DMS114 treated with DMSO at 0.1 percent for 48 hours (cell line): Measurements from ENCODE around the gene ABCD3.
"Not testable (repeated sequence)": the region's sequence is repeated elsewhere in the genome, so short reads cannot be mapped to it uniquely, and the experiment has no call there.

Experiments used
- DNase-seq: peaks from one replicate; lab custom pipeline; 2025; ENCODE audit not compliant: unreplicated experiment; lab: John Stamatoyannopoulos, UW

Gene ABCD3

DNA sequence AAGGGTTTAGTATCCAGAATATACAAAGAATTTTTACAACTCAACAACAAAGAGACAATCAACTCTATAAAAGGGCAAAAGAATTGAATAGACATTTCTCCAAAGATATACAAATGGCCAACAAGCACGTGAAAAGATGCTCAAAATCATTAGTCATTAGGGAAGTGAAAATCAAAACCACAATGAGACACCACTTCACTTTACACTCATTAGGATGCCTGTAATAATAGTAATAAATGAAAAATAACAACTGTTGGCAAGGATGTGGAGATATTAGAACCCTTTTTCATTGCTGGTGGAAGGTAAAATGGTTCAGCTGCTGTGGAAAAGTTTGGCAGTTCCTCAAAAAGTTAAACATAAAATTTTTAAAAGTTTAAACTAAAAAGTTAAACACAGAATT, 7.0 kb upstream of the ABCD3 start:
- no peak for DNase-seq

DNA sequence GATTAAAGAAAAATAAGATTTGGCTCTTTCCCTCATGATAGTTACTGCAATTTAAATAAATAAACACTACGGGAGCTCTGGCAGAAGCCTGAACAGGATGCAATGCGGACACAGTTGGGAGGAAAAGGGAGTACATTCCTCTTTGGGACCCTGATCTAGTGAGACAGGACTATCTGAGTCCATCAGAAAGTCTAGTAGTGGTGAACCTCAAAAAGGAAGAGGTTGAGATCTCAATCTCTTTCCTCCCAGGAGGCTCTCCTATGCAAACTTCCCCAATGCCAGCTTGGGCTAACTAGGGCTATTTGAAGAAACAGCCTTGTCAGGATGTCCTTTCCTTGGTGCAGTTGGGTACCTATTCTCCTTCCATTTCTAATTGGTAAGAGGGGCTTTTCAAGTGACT, 4.9 kb upstream of the ABCD3 start:
- DNase-seq: no peak

DNA sequence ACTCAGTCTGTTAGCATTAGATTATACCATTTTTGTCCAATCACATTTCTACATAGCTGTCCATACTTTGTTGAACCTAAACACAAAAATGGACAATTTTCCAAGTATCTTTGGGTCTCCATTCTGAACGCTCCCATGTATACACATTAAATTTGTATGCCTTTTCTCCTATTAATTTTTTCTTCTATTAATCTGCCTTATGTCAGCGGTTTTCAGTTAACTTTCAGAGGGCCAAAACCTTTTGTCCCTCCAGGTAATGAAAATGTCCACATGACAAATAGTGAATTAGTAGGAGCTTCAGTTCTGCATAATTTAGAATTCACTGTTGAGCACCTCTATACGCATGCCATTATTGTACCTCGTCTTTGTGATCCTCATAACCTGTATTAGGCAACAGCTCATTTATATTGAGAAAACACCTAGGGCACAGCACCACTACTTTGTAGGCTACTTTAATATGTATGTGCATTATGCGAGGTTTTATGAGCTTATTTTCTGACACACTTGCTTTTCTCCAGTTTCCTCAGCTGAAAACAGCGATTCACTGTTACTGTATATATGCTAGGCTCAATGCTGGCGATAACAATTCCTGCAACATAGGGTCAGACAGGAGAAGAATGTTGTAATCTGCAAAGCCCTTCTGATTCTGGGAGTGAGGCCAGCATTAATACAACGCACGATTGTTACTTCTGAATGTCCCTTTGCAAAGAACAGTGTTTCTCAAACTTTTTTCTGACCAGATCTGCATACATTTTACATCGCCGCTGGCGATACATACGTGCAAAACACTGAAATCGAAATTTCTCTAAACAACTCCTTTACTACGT, 1.1 kb upstream of the ABCD3 start:
- DNase-seq: no peak

DNA sequence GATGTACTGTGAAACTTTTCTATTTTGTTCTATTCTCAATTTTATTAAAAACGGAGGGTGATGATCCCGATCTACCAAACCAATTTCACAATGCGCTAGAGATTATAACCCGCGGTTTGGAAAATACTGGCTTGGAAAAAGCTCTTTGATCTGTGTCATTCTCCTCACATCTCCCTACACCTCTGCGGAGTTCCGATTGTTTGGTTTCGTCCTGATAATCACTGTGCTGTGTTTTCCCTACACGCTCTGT, 536 bp upstream of the ABCD3 start:
- no peak for DNase-seq

DNA sequence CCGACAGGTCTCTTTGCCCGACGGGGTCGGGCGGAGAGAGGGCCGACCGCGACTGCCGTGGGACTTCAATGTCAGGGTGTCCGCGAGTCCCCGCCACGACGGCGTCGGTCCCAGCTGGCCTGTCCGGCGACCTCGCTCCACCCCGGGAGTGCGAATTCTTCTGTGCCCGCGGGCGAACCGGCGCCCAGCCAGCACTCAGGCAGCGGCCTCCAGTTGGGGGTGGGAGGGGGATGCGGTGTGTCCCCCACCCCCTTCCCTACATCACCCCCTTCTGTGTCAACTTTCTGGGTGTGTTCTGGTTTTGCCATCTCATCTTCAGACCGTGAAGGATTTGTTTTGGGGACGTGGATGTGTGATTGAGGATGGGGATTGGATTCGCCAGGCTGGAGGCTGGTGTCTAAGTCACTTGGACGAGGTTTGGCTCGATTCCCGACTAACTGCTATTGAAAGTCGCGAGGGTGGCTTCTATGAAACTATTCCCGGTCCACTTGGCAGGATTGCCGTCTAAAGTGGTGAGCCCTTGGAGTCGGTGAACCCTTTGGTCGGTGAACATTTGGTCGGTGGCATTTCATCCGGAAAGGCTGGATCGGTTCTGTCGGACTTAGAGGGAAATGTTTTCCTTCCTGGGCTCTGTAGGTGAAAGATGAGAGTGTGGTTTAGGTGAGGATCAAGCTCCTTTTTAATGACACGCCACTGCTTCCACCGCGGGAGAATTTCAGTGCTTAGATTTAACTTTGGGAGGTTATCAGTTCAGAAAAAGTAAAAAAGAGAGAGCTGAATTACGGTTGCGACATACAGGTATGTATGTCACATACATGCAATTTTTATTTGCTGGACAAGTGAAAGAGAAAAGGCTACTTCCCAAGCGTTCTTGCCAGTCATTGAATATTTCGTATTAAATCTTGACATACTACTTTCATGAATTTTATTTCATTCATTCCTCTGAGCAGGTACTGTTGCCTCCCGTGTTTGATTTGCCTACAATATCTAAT, 771 bp downstream of the ABCD3 start:
- peak; percentile 52 for DNase-seq

DNA sequence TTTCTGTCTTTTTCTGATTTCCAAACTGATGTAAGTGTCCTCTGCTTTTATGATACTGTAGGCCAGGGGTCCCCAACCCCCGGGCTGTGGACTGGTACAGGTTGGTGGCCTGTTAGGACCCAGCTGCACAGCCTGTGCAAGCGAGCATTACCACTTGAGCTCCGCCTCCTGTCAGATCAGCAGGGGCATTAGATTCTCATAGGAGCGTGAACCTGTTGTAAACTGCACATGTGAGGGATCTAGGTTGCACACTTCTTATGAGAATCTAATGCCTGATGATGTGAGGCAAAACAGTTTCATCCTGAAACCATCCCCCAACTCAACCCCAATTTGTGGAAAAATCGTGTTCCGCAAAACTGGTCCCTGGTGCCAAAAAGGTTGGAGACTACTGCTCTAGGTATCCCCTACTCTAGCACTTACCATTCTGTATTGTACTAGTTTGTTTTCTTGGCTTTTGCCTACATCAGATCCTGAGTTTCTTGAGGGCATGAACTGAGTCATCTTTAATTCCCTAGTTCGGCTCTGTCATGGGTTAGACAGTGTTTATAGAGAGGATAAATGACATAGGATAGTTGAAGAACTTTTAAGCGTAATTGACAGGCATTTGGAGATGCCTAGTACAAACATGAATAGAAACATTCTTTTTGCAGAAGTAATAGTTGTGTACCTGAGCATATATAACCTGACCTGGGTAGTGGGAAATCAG, 4.1 kb downstream of the ABCD3 start:
- no peak for DNase-seq

DNA sequence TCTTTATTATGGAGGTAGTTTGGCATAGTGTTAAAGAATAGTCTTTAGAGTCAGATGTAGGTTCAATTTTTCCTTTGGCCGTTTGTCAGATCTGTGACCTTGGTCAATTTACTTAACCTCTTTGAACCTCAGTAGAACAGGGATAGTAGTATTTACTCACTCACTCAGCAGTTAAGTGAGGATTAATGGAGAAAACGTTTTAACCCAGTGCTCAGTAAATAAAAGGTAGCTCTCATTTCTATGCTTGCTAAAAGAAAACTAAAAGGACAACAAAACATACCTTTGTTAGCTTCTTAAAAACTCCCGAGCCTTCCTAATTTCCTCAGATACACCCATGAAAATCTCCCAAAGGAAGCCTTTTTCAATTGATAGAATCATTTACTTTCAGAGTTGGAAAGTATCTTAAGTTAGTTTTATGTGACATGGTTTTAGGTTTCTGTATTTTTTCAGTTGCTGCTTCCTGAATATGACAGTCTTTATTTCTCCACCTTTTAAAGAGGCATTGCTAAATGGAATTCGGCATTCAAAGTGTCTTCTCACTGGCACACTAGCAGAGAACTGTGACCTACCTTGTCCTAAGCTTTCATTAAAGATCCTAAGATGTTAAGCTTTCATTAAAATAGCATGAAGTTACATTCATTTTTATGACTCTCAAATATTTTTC, 7.8 kb downstream of the ABCD3 start:
- DNase-seq: no peak

DNA sequence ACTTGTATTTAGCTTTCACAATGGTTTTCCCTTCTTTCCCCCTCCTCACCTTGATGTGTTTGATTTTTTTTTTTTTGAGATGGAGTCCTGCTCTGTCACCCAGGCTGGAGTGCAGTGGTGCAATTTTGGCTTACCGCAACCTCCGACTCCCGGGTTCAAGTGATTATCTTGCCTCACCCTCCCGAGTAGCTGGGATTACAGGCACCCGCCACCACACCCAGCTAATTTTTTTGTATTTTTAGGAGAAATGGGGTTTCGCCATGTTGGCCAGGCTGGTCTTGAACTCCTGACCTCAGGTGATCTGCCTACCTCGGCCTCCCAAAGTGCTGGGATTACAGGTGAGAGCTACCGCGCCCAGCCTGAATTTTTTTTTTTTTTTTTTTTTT, 8.3 kb downstream of the ABCD3 start:
- DNase-seq: not testable (repeated sequence)

DNA sequence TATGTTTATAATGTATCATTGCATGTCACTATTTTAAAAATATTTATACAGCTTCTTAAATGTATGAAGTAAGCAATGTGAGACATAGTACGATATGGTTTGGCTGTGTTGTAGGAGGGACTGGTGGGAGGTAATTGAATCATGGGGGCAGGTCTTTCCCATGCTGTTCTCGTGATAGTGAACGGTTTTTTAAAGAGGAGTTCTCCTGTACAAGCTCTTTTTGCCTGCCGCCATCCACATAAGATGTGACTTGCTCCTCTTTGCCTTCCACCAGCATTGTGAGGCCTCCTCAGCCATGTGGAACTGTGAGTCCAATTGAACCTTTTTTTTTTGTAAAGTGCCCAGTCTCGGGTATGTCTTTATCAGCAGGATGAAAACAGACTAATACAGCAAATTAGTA, 10.3 kb downstream of the ABCD3 start:
- DNase-seq: no peak

DNA sequence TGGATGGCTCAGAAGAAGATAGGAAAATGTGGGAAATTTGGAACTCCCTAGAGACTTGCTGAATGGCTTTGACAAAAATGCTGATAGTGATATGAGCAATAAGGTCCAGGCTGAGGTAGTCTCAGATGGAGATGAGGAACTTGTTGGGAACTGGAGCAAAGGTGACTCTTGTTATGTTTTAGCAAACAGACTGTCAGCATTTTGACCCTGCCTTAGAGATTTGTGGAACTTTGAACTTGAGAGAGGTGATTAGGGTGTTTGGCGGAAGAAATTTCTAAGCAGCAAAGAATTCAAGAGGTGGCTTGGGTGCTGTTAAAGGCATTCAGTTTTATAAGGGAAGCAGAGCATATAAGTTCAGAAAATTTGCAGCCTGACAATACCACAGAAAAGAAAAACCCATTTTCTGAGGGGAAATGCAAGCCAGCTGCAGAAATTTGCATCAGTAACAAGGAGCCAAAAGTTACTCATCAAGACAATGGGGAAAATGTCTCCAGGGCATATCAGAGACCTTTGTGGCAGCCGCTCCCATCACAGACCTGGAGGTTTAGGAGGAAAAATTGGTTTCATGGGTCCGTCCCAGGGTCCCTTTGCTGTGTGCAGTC, 10.8 kb downstream of the ABCD3 start:
- not testable (repeated sequence) for DNase-seq

DNA sequence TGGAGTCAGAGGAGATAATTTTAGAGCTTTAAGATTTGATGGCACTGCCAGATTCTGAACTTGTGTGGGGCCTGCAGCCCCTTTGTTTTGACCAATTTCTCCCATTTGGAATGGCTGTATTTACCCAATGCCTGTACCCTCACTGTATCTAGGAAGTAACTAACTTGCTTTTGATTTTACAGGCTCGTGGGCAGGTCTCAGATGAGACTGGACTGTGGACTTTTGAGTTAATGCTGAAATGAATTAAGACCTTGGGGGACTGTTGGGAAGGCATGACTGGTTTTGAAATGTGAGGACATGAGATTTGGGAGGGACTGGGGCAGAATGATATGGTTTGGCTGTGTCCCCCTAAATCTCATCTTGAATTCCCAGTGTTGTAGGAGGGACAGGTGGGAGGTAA, 11.9 kb downstream of the ABCD3 start:
- not testable (repeated sequence) for DNase-seq

DNA sequence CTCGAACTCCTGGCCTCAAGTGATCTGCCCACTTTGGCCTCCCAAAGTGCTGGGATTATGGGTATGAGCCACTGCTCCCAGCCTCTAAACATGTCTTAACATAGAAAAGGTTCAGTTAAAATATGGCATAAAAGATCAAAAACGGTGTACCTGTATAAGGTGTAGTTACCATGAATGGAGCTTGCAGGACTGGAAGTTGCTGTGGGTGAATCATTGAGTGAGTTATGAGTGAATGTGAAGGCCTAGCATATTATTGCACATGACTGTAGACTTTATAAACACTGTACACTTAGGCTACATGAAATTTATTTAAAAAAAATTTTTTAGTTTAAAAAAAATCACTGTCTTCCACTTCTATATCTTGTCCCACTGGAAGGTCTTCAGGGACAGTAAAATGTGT, 15.7 kb downstream of the ABCD3 start:
- no peak for DNase-seq

DNA sequence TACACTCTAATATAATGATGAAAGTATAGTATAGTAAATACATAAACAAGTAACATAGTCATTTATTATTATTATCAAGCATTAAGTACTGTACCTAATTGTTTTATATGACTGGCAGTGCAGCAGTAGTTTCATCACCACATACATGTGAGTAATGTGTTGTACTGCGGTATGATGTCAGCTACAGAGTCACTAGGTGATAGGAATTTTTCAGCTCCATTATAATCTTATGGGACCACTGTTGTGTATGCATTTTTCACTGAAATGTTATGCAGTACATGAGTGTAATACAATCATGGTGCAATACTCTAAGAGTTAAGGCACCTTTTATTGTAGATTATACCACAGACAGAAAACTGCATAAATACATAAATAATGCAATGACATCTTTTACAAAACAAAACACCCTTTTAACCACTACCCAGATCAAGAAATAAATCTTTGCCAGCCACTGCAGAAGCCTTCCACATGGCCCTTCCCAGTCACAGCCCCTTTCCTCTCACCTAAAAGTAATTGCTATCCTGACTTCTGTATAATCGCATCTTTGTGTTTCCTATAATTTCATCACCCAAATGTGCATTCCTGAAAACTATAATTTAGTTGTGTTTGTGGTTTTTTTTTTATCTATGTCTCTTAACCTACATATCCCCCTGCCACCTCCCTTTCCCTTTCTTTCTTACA, 16.3 kb downstream of the ABCD3 start:
- DNase-seq: no peak

DNA sequence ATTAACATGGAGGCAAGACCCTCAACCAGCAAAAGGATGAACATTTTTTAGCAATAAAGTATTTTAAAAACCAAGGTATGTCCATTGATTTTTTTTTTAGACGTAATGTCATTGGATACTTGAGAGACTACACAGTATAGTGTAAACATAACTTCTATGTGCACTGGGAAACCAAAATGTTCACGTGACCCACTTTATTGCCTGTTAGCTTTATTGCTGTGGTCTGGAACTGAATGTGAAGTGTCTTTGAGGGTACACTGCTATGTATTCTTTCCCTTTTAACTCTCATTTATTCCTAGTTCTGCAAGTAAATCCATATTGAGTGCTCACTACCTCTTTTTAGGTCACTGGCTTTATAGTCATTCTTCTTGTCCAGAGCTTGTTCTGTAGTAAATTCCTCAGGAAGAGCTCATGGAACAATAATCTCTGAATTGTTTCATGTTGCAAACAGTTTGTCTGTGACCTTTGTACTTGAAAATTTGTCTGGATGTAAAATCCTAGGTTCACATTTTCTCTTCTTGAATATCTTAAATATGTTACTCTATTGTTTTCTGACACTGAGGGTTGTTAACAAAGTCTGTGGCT, 20.6 kb downstream of the ABCD3 start:
- DNase-seq: no peak

DNA sequence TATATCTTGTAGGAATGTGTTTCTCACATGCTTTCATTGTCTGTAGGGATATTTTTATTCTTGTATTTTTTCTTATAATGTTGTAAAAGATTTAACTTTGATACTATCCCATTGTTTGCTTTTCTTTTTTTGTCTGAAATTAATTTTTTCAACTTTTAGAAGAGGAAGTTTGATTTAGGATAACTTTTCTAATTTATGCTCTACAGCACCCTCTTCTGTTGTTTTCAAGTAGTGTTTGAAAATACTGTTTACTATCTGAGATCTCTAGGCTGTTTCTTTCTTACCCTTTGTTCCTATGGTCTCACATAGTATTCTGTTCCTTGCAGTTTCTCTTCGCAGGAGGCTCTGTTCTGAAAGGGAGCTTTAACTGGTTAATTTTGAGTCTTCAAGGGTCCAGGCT, 21.9 kb downstream of the ABCD3 start:
- no peak for DNase-seq

DNA sequence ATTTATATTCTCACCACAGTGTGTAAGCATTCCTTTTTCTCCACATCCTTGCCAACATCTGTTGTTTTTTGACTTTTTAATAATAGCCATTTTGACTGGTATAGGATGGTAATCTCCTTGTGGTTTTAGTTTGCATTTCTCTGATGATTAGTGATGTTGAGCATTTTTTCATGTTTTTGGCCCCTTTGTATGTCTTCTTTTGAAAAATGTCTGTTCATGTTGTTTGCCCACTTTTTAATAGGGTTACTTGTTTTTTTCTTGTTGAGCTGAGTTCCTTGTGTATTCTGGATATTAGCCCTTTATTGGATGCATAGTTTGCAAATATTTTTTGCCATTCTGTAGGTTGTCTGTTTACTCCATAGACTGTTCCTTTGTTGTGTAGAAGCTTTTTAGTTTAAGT, 24.9 kb downstream of the ABCD3 start:
- not testable (repeated sequence) for DNase-seq

DNA sequence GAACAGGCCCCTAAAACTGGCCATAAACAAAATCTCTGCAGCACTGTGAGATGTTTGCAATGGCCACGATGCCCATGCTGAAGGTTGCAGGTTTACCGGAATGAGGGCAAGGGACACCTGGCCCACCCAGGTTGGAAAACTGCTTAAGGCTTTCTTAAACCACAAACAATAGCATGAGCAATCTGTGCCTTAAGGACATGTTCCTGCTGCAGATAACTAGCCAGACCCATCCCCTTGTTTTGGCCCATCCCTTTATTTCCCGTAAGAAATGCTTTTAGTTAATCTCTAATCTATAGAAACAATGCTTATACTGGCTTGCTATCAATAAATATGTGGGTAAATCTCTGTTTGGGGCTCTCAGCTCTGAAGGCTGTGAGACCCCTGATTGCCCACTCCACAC, 26.6 kb downstream of the ABCD3 start:
- DNase-seq: not testable (repeated sequence)

DNA sequence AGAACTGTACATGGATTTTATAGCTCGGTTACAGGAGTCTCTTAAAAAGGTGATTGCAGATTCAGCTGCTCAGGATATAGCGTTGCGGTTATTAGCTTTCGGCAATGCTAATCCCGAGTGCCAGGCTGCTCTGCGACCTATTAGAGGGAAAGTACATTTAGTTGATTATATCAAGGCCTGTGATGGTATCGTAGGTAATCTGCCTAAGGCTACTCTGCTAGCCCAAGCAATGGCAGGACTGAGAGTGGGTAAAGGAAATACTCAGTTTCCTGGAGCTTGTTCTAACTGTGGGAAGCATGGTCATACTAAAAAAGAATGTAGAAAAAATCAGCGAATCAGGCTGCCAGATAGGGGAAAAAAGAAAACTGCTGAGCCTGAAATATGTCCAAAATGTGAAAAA, 27.5 kb downstream of the ABCD3 start:
- not testable (repeated sequence) for DNase-seq

DNA sequence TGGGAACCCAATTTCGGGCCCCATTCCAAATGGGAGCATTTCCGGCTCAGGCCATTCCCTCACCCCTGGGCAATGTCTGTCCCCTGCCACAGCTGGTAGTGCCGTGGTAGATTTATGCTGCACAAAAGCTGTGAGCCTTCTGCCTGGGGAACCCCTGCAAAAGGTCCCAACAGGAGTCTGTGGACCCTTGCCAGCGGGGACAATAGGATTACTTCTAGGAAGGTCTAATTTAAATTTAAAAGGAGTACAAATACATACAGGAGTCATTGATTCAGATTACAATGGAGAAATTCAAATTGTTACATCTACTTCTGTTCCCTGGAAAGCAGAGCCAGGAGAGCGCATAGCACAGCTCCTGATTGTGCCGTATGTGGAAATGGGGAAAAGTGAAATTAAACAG, 28.0 kb downstream of the ABCD3 start:
- DNase-seq: not testable (repeated sequence)

DNA sequence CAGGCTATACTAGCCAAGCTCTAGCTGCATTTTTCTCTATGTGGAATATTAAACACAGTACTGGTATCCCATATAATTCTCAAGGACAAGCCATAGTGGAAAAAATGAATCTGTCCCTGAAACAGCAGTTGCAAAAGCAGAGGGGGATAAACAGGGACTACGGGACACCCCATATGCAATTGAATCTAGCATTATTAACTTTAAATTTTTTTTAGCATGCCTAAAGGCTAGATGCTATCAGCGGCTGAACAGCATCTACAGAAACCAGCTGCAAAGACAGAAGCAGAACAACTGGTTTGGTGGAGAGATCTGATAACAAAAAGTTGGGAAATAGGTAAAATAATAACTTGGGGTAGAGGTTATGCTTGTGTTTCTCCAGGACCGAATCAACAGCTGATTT, 30.6 kb downstream of the ABCD3 start:
- DNase-seq: not testable (repeated sequence)
